Panc1 (cell line): ENCODE results near the gene PDE3A. TPM values are rescaled to one million over a fixed set of nuclear protein-coding genes. Genes with fewer than 3 reads are reported as not detected.

ENCODE experiments used
- ATAC-seq: fragments of 200-7000 bp; cut with Tn5 transposase; 2 replicates; pipeline ENCODE4 v1.9.1; 2020; ENCODE audit warnings: mild to moderate bottlenecking, moderate library complexity
- BruUV-seq: library from RNA; stranded (reverse); fragments of 400-500 nt; replicated peaks from 2 replicates; lab custom pipeline; 2021; lab: Mats Ljungman, UMichigan
- CTCF ChIA-PET: fragments of 300-600 bp; sonication (Branson Sonifier 250); formaldehyde crosslinking; loops from one replicate; lab custom pipeline; 2022; ENCODE audit warnings: antibody characterized with exemption; lab: Charles Lee
- POLR2A ChIA-PET: fragments of 300-600 bp; sonication (Branson Sonifier 250); formaldehyde crosslinking; loops from one replicate; lab custom pipeline; 2022; ENCODE audit warnings: antibody characterized with exemption; lab: Charles Lee
- DNase-seq: peaks from one replicate; pipeline ENCODE4 v3.0.0-alpha.2; 2010; ENCODE audit warnings: low read depth, low spot score
- H3K27ac ChIP-seq: 2 replicates; pipeline ENCODE4 v1.5.1; 2011; ENCODE audit warnings: mild to moderate bottlenecking, low read length, inconsistent platforms
- H3K27me3 ChIP-seq: fragments of 200-500 bp; sonication (Bioruptor generic); 2 replicates; pipeline ENCODE4 v1.6.0; 2014; ENCODE audit warnings: low read length, inconsistent platforms; ENCODE audit not compliant: control insufficient read depth, insufficient read depth
- H3K36me3 ChIP-seq: fragments of 200-500 bp; sonication (Bioruptor generic); 2 replicates; pipeline ENCODE4 v1.5.1; 2014; ENCODE audit warnings: inconsistent platforms, mild to moderate bottlenecking, low read length, moderate library complexity; ENCODE audit not compliant: control insufficient read depth, insufficient read depth
- H3K4me1 ChIP-seq: 2 replicates; pipeline ENCODE4 v1.5.1; 2011; ENCODE audit warnings: inconsistent platforms, mild to moderate bottlenecking, low read length, moderate library complexity; ENCODE audit not compliant: control insufficient read depth, insufficient read depth
- H3K4me3 ChIP-seq, 2 experiments: 2 replicates each; pipeline ENCODE4 v1.5.1; 2011 to 2012; ENCODE audit warnings: low read depth in 2 of 2, low read length in 2 of 2, mild to moderate bottlenecking in 2 of 2, inconsistent platforms in 1 of 2, moderate library complexity in 1 of 2
- H3K9me3 ChIP-seq: fragments of 200-500 bp; sonication (Bioruptor generic); 2 replicates; pipeline ENCODE4 v1.5.1; 2014; ENCODE audit warnings: low read depth, mild to moderate bottlenecking, inconsistent platforms, low read length, moderate library complexity; ENCODE audit not compliant: control insufficient read depth, insufficient read depth
- CTCF ChIP-seq: fragments of 450-650 bp; IDR thresholded peaks from 2 replicates; pipeline ENCODE4 v1.5.1; 2017; ENCODE audit warnings: mild to moderate bottlenecking
- POLR2AphosphoS5 ChIP-seq: IDR thresholded peaks from 2 replicates; pipeline ENCODE4 v1.6.1; 2012; ENCODE audit warnings: mild to moderate bottlenecking, low read depth, low read length, moderate library complexity
- REST ChIP-seq, 2 experiments: IDR thresholded peaks; 2 replicates each; pipeline ENCODE4 v1.6.1; 2011 to 2012; ENCODE audit warnings: low read depth in 2 of 2, control low read depth in 1 of 2, low read length in 1 of 2, mild to moderate bottlenecking in 1 of 2, moderate library complexity in 1 of 2; ENCODE audit not compliant: insufficient read depth in 1 of 2
- SIN3A ChIP-seq: IDR thresholded peaks from 2 replicates; pipeline ENCODE4 v1.6.1; 2012; ENCODE audit warnings: low read depth, mild to moderate bottlenecking, low read length, moderate library complexity, borderline replicate concordance; ENCODE audit not compliant: insufficient read depth
- TCF7L2 ChIP-seq: IDR thresholded peaks from 2 replicates; pipeline ENCODE4 v1.6.1; 2011; ENCODE audit warnings: mild to moderate bottlenecking, low read depth, low read length, inconsistent platforms
- in situ Hi-C: cut with HindIII; loops from 2 replicates; pipeline ENCODE4 v1.10.0; 2016; ENCODE audit warnings: low sequenced_read_pairs, low pct_unique_long_range_greater_than_20kb
- intact Hi-C: fragments of 100-400 bp; cut with micrococcal nuclease; formaldehyde crosslinking; loops from one replicate; pipeline ENCODE4 v1.10.0; 2022; ENCODE audit not compliant: unreplicated experiment
- total RNA-seq: library from RNA; stranded (reverse); gene quantifications from one replicate; pipeline ENCODE4 v1.2.1, GENCODE V29; 2021; ENCODE audit not compliant: unreplicated experiment

PDE3A gene
- total RNA-seq, 1 experiment from 2014 or later, result 0.03 TPM

GRCh38 chr12:20492251-20492760 lies 124.0 kb downstream of the PDE3A start:
- H3K36me3 ChIP-seq, result no peaks in the 10 kb centered on the region
- H3K4me3 ChIP-seq, result no peak overlapping the region
- H3K27me3 ChIP-seq, result no peaks in the 10 kb centered on the region
- H3K4me1 ChIP-seq, result no peaks in the 10 kb centered on the region
- no peak for TF ChIP-seq SIN3A
- in situ Hi-C loops (no loop called here), intact Hi-C loops (no loop called here)
- no peaks in the 10 kb centered on the region for H3K9me3 ChIP-seq
- DNase-seq, result peak; percentile 1
- no peak for ATAC-seq
- ChIA-PET POLR2A (no interaction called here), CTCF (no interaction called here)
- H3K27ac ChIP-seq, result no peak overlapping the region
- no TSS peak for BruUV-seq

GRCh38 chr12:20493934-20494333 lies 125.6 kb downstream of the PDE3A start:
- H3K4me3 ChIP-seq, result no peak overlapping the region
- TF ChIP-seq POLR2AphosphoS5, result no peak
- no peak for TF ChIP-seq CTCF
- TF ChIP-seq TCF7L2, result no peak
- TF ChIP-seq REST (IDR thresholded peaks at IDR 0.05; ENCODE audit: insufficient read depth in 1 of 2, low read depth in 2 of 2, low read length in 1 of 2), result no peak
- TF ChIP-seq SIN3A, result no peak
- intact Hi-C loops (no loop called here), in situ Hi-C loops (no loop called here)
- H3K4me1 ChIP-seq, result no peaks in the 10 kb centered on the region
- ATAC-seq (no peak), DNase-seq (no peak)
- no peaks in the 10 kb centered on the region for H3K9me3 ChIP-seq
- POLR2A ChIA-PET, result no interaction called here
- H3K27me3 ChIP-seq, result no peaks in the 10 kb centered on the region
- CTCF ChIA-PET, result no interaction called here
- no peaks in the 10 kb centered on the region for H3K36me3 ChIP-seq
- BruUV-seq, result no TSS peak
- no peak overlapping the region for H3K27ac ChIP-seq

GRCh38 chr12:20494851-20495250 lies 126.5 kb downstream of the PDE3A start:
- H3K36me3 ChIP-seq, result no peaks in the 10 kb centered on the region
- H3K27me3 ChIP-seq, result no peaks in the 10 kb centered on the region
- no peaks in the 10 kb centered on the region for H3K9me3 ChIP-seq
- CTCF ChIA-PET, result no interaction called here
- no peak for DNase-seq
- ATAC-seq, result no peak
- H3K4me3 ChIP-seq, result no peak overlapping the region
- POLR2A ChIA-PET, result no interaction called here
- intact Hi-C loops, result no loop called here
- BruUV-seq, result no TSS peak
- no peak overlapping the region for H3K27ac ChIP-seq
- H3K4me1 ChIP-seq, result no peaks in the 10 kb centered on the region
- TF ChIP-seq POLR2AphosphoS5, result no peak
- no peak for TF ChIP-seq REST (IDR thresholded peaks at IDR 0.05; ENCODE audit: insufficient read depth in 1 of 2, low read depth in 2 of 2, low read length in 1 of 2)
- in situ Hi-C loops, result no loop called here
